B cell (primary cell): ENCODE results near the gene CTBP2. TPM values are rescaled to one million over a fixed set of nuclear protein-coding genes. Genes with fewer than 3 reads are reported as not detected.

ENCODE experiments used
- ATAC-seq: fragments of 200-7000 bp; cut with Tn5 transposase; one replicate; pipeline ENCODE4 v1.10.0; 2021; ENCODE audit warnings: low read depth, mild to moderate bottlenecking, moderate number of reproducible peaks, moderate library complexity
- CTCF ChIA-PET: fragments of 350-600 bp; sonication (Branson Sonifier 250); formaldehyde crosslinking; loops from one replicate; lab custom pipeline; 2021; ENCODE audit warnings: antibody characterized with exemption, inconsistent platforms; lab: Charles Lee
- POLR2A ChIA-PET: fragments of 350-600 bp; sonication (Branson Sonifier 250); formaldehyde crosslinking; loops from one replicate; lab custom pipeline; 2021; ENCODE audit warnings: antibody characterized with exemption; lab: Charles Lee
- DNase-seq: peaks from one replicate; pipeline ENCODE4 v3.0.0; 2013
- H2AFZ ChIP-seq: 2 replicates; pipeline ENCODE4 v1.6.1; 2012; ENCODE audit warnings: mild to moderate bottlenecking, low read depth, low read length; ENCODE audit not compliant: insufficient read depth, poor library complexity, severe bottlenecking
- H3K27ac ChIP-seq, 2 donors: 1 replicate in 1 of 2; 2 replicates in 1 of 2; pipeline ENCODE4 v1.5.1; 2012 to 2013; ENCODE audit warnings: low read length in 2 of 2, mild to moderate bottlenecking in 2 of 2, moderate library complexity in 1 of 2
- H3K27me3 ChIP-seq, 4 experiments: fragments of 200-600 bp in 1 of 4; sonication (generic) in 1 of 4; replicated peaks in 1 of 4; 1 replicate in 2 of 4; 2 replicates in 2 of 4; pipeline versions ENCODE4 v1.6.1 to v1.7.0; 2013 to 2016; ENCODE audit warnings: low read length in 3 of 4, mild to moderate bottlenecking in 2 of 4, mixed read lengths in 1 of 4, moderate library complexity in 1 of 4; ENCODE audit not compliant: insufficient read depth in 4 of 4, control insufficient read depth in 3 of 4; ENCODE audit errors: control extremely low read depth in 1 of 4
- H3K36me3 ChIP-seq, 2 experiments: replicated peaks in 1 of 2; 1 replicate in 1 of 2; 2 replicates in 1 of 2; pipeline versions ENCODE4 v1.6.1 to v1.7.1; 2013; ENCODE audit warnings: low read length in 1 of 2; ENCODE audit not compliant: insufficient read depth in 2 of 2, control insufficient read depth in 1 of 2; ENCODE audit errors: control extremely low read depth in 1 of 2, extremely low read depth in 1 of 2
- H3K4me1 ChIP-seq, 2 donors: fragments of 200-600 bp in 1 of 2; sonication (generic) in 1 of 2; 1 replicate in 1 of 2; 2 replicates in 1 of 2; pipeline versions ENCODE4 v1.5.1 to v1.6.1; 2013 to 2017; ENCODE audit warnings: low read length in 2 of 2; ENCODE audit not compliant: control insufficient read depth in 2 of 2, insufficient read depth in 2 of 2
- H3K4me2 ChIP-seq: replicated peaks from 2 replicates; pipeline ENCODE3; 2012; ENCODE audit warnings: mild to moderate bottlenecking, low read depth, low read length; ENCODE audit not compliant: poor library complexity, severe bottlenecking
- H3K4me3 ChIP-seq, 5 experiments: fragments of 200-600 bp in 1 of 5; sonication (generic) in 1 of 5; 1 replicate in 3 of 5; 2 replicates in 2 of 5; pipeline versions ENCODE4 v1.5.1 to v1.7.0; 2011 to 2016; ENCODE audit warnings: low read length in 4 of 5, mild to moderate bottlenecking in 4 of 5, low read depth in 2 of 5, control low read depth in 1 of 5, moderate library complexity in 1 of 5; ENCODE audit not compliant: insufficient read depth in 1 of 5; ENCODE audit errors: control extremely low read depth in 1 of 5, extremely low read depth in 1 of 5
- H3K79me2 ChIP-seq: fragments of 200-600 bp; sonication (generic); one replicate; pipeline ENCODE4 v1.6.0; 2016; ENCODE audit warnings: low read length; ENCODE audit not compliant: control insufficient read depth, insufficient read depth
- H3K9ac ChIP-seq: fragments of 200-600 bp; sonication (generic); 2 replicates; pipeline ENCODE4 v1.6.1; 2017; ENCODE audit warnings: mild to moderate bottlenecking, low read length, moderate library complexity
- H3K9me3 ChIP-seq, 3 donors: one replicate each; pipeline versions ENCODE4 v1.6.1 to v1.7.1; 2013; ENCODE audit warnings: low read length in 2 of 3; ENCODE audit not compliant: control insufficient read depth in 2 of 3, insufficient read depth in 1 of 3; ENCODE audit errors: control extremely low read depth in 1 of 3
- H4K20me1 ChIP-seq: 2 replicates; pipeline ENCODE4 v1.6.0; 2012; ENCODE audit warnings: mild to moderate bottlenecking, low read length; ENCODE audit not compliant: insufficient read depth, control insufficient read depth, poor library complexity, severe bottlenecking
- H3K27ac Mint-ChIP-seq: one replicate; pipeline ENCODE4 v1.8.0; 2021; ENCODE audit warnings: mixed read lengths
- H3K27me3 Mint-ChIP-seq: one replicate; pipeline ENCODE4 v1.8.0; 2021; ENCODE audit warnings: mixed read lengths
- H3K4me1 Mint-ChIP-seq: one replicate; pipeline ENCODE4 v1.8.0; 2021; ENCODE audit warnings: mixed read lengths
- H3K4me3 Mint-ChIP-seq: one replicate; pipeline ENCODE4 v1.8.0; 2021; ENCODE audit warnings: mixed read lengths
- H3K9me3 Mint-ChIP-seq: one replicate; pipeline ENCODE4 v1.8.0; 2022; ENCODE audit warnings: mixed read lengths; ENCODE audit not compliant: insufficient read depth
- CTCF ChIP-seq: fragments of 200-600 bp; IDR thresholded peaks from one replicate; pipeline ENCODE4 v1.8.0; 2022; ENCODE audit warnings: antibody characterized with exemption, mild to moderate bottlenecking
- EZH2 ChIP-seq: IDR thresholded peaks from 2 replicates; pipeline ENCODE4 v1.6.1; 2012; ENCODE audit warnings: borderline replicate concordance, low read depth, mild to moderate bottlenecking, moderate library complexity, low read length; ENCODE audit not compliant: insufficient read depth, poor library complexity, severe bottlenecking
- WGBS: methylation state at CpG from one replicate; pipeline ENCODE4 v1.1.5; 2013; ENCODE audit warnings: missing lambda C conversion rate; ENCODE audit not compliant: insufficient coverage; 5-methylcytosine and 5-hydroxymethylcytosine counted together
- intact Hi-C: fragments of 100-400 bp; cut with micrococcal nuclease; formaldehyde crosslinking; loops from one replicate; pipeline ENCODE4 v1.10.0; 2022
- polyA plus RNA-seq: library from polyadenylated mRNA; depleted of rRNA; stranded (reverse); fragments of >200 nt; gene quantifications from 2 replicates; pipeline ENCODE4 v1.2.3, GENCODE V29; 2012
- total RNA-seq, 2 donors: library from RNA; stranded (reverse); fragments of 120-200 nt in 1 of 2; gene quantifications; 1 replicate in 1 of 2; 2 replicates in 1 of 2; pipeline versions ENCODE4 v1.2.3 to v1.2.4, GENCODE V29; 2013 to 2022

CTBP2 gene
- total and polyA plus RNA-seq, 2 donors (not counting 1 experiment from before 2014, with no cell fraction given): 0.39 to 0.85 TPM

DNA sequence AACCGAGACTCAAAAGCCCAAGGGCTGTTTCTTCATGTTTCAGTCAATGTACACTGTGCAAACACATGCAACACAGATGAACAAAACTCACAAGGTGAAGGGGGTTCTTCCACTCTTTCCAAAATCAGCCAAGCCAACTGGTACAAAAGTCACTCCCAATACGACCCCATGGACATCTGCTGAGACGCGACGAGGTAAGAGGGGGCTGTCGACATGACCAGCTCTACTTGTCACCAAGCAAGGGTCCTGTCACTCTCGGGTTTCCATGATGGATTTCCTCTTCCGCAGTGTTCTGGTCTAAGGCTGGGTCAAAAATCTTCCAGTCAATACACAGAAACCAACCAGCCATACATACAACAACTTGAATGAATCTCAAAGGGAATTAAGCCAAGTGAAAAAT is 37.8 kb downstream of the CTBP2 start:
- H3K9me3 Mint-ChIP-seq: no peaks in the 10 kb centered on the region
- Histone ChIP-seq H3K27ac (no peak overlapping the region), H3K4me1 (no peaks in the 10 kb centered on the region), H4K20me1 (no peaks in the 10 kb centered on the region), H3K27me3 (no peaks in the 10 kb centered on the region), H2AFZ (no peak overlapping the region), H3K36me3 (no peaks in the 10 kb centered on the region), H3K4me3 (no peak overlapping the region), H3K79me2 (no peaks in the 10 kb centered on the region), H3K4me2 (no peak overlapping the region), H3K9me3 (no peaks in the 10 kb centered on the region), H3K9ac (no peak overlapping the region)
- intact Hi-C loops: no loop called here
- peaks cover 22% of the 10 kb centered on the region for H3K27me3 Mint-ChIP-seq
- DNase-seq: no peak
- ChIA-PET POLR2A (no interaction called here), CTCF (no interaction called here)
- H3K4me1 Mint-ChIP-seq: no peaks in the 10 kb centered on the region
- no peak for TF ChIP-seq CTCF
- no peak for TF ChIP-seq EZH2
- H3K4me3 Mint-ChIP-seq: no peak overlapping the region
- WGBS: 97% methylated on average over 8 of the region's 8 CpGs
- no peak for ATAC-seq
- no peak overlapping the region for H3K27ac Mint-ChIP-seq

GRCh38 chr10:125121003-125121402 is 39.4 kb downstream of the CTBP2 start:
- ATAC-seq: no peak
- no peak overlapping the region for H3K4me2 ChIP-seq
- H2AFZ ChIP-seq: no peak overlapping the region
- no peak overlapping the region for H3K4me3 ChIP-seq
- TF ChIP-seq EZH2: no peak
- TF ChIP-seq CTCF: no peak
- no peak overlapping the region for H3K9ac ChIP-seq
- no peaks in the 10 kb centered on the region for H3K4me1 ChIP-seq
- CTCF ChIA-PET: no interaction called here
- no peak overlapping the region for H3K27ac ChIP-seq
- 93% methylated on average over 2 of the region's 8 CpGs for WGBS
- POLR2A ChIA-PET: no interaction called here
- no peaks in the 10 kb centered on the region for H3K79me2 ChIP-seq
- H3K9me3 ChIP-seq: no peaks in the 10 kb centered on the region
- H3K36me3 ChIP-seq: no peaks in the 10 kb centered on the region
- H3K27ac Mint-ChIP-seq: no peak overlapping the region
- H3K27me3 Mint-ChIP-seq: peaks cover 22% of the 10 kb centered on the region
- no peaks in the 10 kb centered on the region for H3K27me3 ChIP-seq
- no peaks in the 10 kb centered on the region for H3K4me1 Mint-ChIP-seq
- H4K20me1 ChIP-seq: no peaks in the 10 kb centered on the region
- intact Hi-C loops: no loop called here
- DNase-seq: no peak
- no peak overlapping the region for H3K4me3 Mint-ChIP-seq
- no peaks in the 10 kb centered on the region for H3K9me3 Mint-ChIP-seq
